Pancreas (tissue), 10 donors: ENCODE results near the gene OSBPL1A. TPM values are rescaled to one million over a fixed set of nuclear protein-coding genes. Genes with fewer than 3 reads are reported as not detected.

Experiments
- ATAC-seq, 4 donors: fragments of 200-7000 bp; cut with Tn5 transposase; one replicate each; pipeline versions ENCODE4 v1.8.0 to v1.9.1; 2020; ENCODE audit warnings: mild to moderate bottlenecking in 4 of 4, moderate library complexity in 4 of 4
- DNase-seq, 6 donors: peaks; one replicate each; pipeline ENCODE4 v3.0.0-alpha.2; 2020
- FAIRE-seq: peaks from 2 replicates; lab custom pipeline; 2012; peaks lifted over from hg19 to GRCh38; lab: Jason Lieb, UNC
- H3K27ac ChIP-seq, 4 donors: fragments of 200-600 bp; sonication (generic); 1 replicate in 3 of 4; 2 replicates in 1 of 4; pipeline versions ENCODE4 v1.5.0 to v1.8.0; 2020
- H3K27me3 ChIP-seq, 4 donors: fragments of 200-600 bp; one replicate each; pipeline ENCODE4 v1.8.0; 2021
- H3K36me3 ChIP-seq, 3 donors: fragments of 200-600 bp; sonication (generic) in 1 of 3; one replicate each; pipeline versions ENCODE4 v1.5.0 to v1.8.0; 2020 to 2021
- H3K4me1 ChIP-seq, 3 donors: fragments of 200-600 bp; one replicate each; pipeline ENCODE4 v1.8.0; 2021
- H3K4me3 ChIP-seq, 4 donors: fragments of 200-600 bp; sonication (generic) in 2 of 4; one replicate each; pipeline versions ENCODE4 v1.5.0 to v1.8.0; 2020 to 2021
- H3K9me3 ChIP-seq, 4 donors: fragments of 200-600 bp; one replicate each; pipeline ENCODE4 v1.8.0; 2021
- CTCF ChIP-seq, 4 donors: fragments of 200-600 bp; sonication (generic) in 3 of 4; IDR thresholded peaks; one replicate each; pipeline versions ENCODE4 v1.5.0 to v1.8.0; 2021; ENCODE audit warnings: antibody characterized with exemption in 4 of 4
- WGBS, 2 donors: extraction: QIAGEN DNeasy Blood & Tissue Kit; methylation state at CpG; one replicate each; pipeline ENCODE4 v1.1.7; 2013; 5-methylcytosine and 5-hydroxymethylcytosine counted together
- intact Hi-C, 3 donors: fragments of 100-400 bp; cut with DNase I; formaldehyde crosslinking; loops; one replicate each; pipeline versions ENCODE4 v1.11.1 to v1.14.2; 2022
- polyA plus RNA-seq, 2 donors: library from polyadenylated mRNA; stranded (reverse); fragments of 200-250 nt; gene quantifications; one replicate each; pipeline ENCODE4 v1.2.3, GENCODE V29; 2013
- total RNA-seq, 6 donors: library from RNA; stranded (reverse); fragmentation: NEBNext Ultra II Directional in 4 of 6; extraction: Animal tissue kit (Norgen Biotek cat#: 25700) in 4 of 6; gene quantifications; one replicate each; pipeline versions ENCODE4 v1.2.1 to v1.2.4, GENCODE V29; 2021 to 2023
- donor health status: healthy with polysubstance abuse.
- donor health status: DM: no; HTN: no; CAD: no; lungs with moderate emphysema.
- donor health status: DM: no; HTN: no; CAD: no.
- donor health status: control.
- donor health status: control.
- donor health status: Bipolar disorder and iron deficiency.
- donor health status: DM: yes; HTN: yes; CAD: no.
- donor health status: DM: no; HTN: no; CAD: no.
- donor health status: DM: no; HTN: no; CAD: no.
- donor health status: DM: yes; HTN: yes; CAD: no.

The OSBPL1A gene
- total and polyA plus RNA-seq, 8 donors: 5.8 to 17.9 (median 10.8) TPM

GRCh38 chr18:24180048-24180447, 217.6 kb downstream of the OSBPL1A start:
- 83 to 88% methylated on average over 1 of the region's 1 CpG for WGBS, 2 donors
- ATAC-seq (no peak), FAIRE-seq (no peak), DNase-seq (no peak)
- intact Hi-C loops: no loop called here
- no peak for TF ChIP-seq CTCF (IDR thresholded peaks at IDR 0.05)
- Histone ChIP-seq H3K27ac (no peak overlapping the region), H3K27me3 (no peaks in the 10 kb centered on the region), H3K9me3 (no peaks in the 10 kb centered on the region), H3K4me1 (no peaks in the 10 kb centered on the region), H3K4me3 (no peak overlapping the region), H3K36me3 (no peaks in the 10 kb centered on the region)

DNA sequence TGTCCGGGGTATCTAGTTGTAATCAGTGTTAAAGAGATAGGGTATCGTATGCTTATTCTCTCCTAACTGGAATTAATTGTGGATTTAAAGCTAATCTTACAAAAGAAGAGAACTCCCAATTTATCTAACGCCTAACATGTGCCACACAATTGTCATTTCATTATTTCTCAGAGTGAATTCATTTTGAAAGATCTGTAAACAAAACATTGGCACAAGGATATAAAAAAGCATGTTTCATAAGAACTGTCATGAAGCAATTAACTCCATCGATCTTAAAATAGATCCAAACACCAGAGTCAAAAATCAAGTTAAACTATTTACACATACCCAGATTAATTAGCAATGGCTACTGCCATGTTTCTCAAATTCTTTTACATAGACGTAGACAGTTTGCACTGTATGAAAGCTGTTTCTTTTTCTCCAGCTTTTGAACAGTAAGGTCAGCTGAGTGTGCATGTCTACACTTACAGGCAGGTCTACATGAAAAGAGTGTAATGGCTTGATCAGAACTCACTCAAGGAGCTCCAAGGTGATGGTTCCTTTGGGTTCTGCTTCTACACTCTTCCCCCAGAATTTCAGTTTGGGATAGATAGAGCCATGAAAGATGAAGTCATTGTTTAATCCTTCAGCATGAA, 220.0 kb downstream of the OSBPL1A start:
- no peaks in the 10 kb centered on the region for H3K36me3 ChIP-seq
- no peak for TF ChIP-seq CTCF (IDR thresholded peaks at IDR 0.05)
- FAIRE-seq: no peak
- H3K4me3 ChIP-seq: no peak overlapping the region
- no peaks in the 10 kb centered on the region for H3K4me1 ChIP-seq
- intact Hi-C loops: no loop called here
- no peak overlapping the region for H3K27ac ChIP-seq
- H3K9me3 ChIP-seq: no peaks in the 10 kb centered on the region
- ATAC-seq: peak in 1 of 4 donors; percentile 29
- no peak for DNase-seq
- no peaks in the 10 kb centered on the region for H3K27me3 ChIP-seq
- 59 to 61% methylated on average over 5 of the region's 5 CpGs for WGBS, 2 donors

DNA sequence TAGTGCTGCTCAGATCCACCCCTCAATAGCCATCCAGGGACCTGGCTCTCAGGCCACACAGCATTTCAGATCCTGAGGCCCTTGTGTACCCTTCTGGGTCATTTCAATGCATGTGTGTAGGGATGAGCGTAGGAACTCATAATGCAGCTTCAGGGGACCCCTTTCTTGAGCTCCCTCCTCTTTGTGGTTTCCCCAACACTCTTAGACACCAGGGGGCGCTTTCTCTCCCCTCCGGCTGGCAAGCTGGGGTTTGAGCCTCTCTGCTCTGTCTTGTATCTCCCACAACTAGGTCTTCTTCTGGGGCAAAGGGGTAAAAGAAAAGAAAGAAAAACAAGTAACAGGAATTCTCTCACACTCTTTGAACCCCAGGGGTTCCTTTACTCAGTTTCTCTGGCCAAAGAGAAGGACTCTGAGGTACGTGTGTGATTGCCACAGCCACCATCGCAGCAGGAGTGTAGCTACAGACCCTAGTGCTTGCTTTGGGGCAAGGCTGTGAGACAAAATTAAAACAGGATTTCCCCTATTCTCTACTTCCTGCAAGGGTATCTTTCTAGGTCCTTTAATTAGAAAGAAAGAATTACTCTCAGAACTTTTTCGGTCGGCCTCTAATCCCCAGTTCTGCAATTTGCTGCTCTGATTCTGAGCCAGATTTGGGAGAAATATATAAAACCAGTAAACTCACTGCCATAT, 220.8 kb downstream of the OSBPL1A start:
- intact Hi-C loops: no loop called here
- ATAC-seq (peak; percentile 56 to 85 (median 81)), DNase-seq (peak in 5 of 6 donors; percentile 22 to 76 (median 55)), FAIRE-seq (no peak)
- Histone ChIP-seq H3K4me3 (no peak overlapping the region), H3K27me3 (no peaks in the 10 kb centered on the region), H3K4me1 (no peaks in the 10 kb centered on the region), H3K9me3 (no peaks in the 10 kb centered on the region), H3K27ac (no peak overlapping the region), H3K36me3 (no peaks in the 10 kb centered on the region)
- peak; percentile 40 to 63 (median 49) for TF ChIP-seq CTCF (IDR thresholded peaks at IDR 0.05)
- WGBS, 2 donors: 67 to 68% methylated on average over 7 of the region's 7 CpGs

- DNase-seq (no peak), FAIRE-seq (no peak), ATAC-seq (no peak)
- Histone ChIP-seq H3K36me3 (no peaks in the 10 kb centered on the region), H3K4me3 (no peak overlapping the region), H3K27me3 (no peaks in the 10 kb centered on the region), H3K27ac (no peak overlapping the region), H3K4me1 (no peaks in the 10 kb centered on the region), H3K9me3 (no peaks in the 10 kb centered on the region)
- WGBS, 2 donors: 86 to 91% methylated on average over 3 of the region's 3 CpGs
- no peak for TF ChIP-seq CTCF (IDR thresholded peaks at IDR 0.05)
- intact Hi-C loops: no loop called here
Observed at GRCh38 chr18:24173997-24174396, 223.6 kb downstream of the OSBPL1A start.

- Histone ChIP-seq H3K9me3 (no peaks in the 10 kb centered on the region), H3K4me3 (no peak overlapping the region), H3K27me3 (no peaks in the 10 kb centered on the region), H3K27ac (no peak overlapping the region), H3K4me1 (no peaks in the 10 kb centered on the region), H3K36me3 (peaks cover 0 to 4% (median 0%) of the 10 kb centered on the region in 3 donors)
- ATAC-seq: no peak
- intact Hi-C loops: no loop called here
- TF ChIP-seq CTCF (IDR thresholded peaks at IDR 0.05): no peak
- no peak for FAIRE-seq
- DNase-seq: no peak
- WGBS, 2 donors: 41 to 54% methylated on average over 8 of the region's 8 CpGs
Observed at GRCh38 chr18:24170360-24170759, 227.3 kb downstream of the OSBPL1A start.
